IMR-90 (cell line): ENCODE measurements around the gene ZSWIM5. TPM values are rescaled to one million over a fixed set of nuclear protein-coding genes. Genes with fewer than 3 reads are reported as not detected.

Source experiments
- ATAC-seq: fragments of 200-7000 bp; cut with Tn5 transposase; 2 replicates; pipeline ENCODE4 v1.9.1; 2020; ENCODE audit warnings: low read depth, mild to moderate bottlenecking, moderate library complexity
- BruUV-seq: library from RNA; stranded (reverse); fragments of 400-500 nt; replicated peaks from 2 replicates; lab custom pipeline; 2021; lab: Mats Ljungman, UMichigan
- CTCF ChIA-PET: fragments of 300-600 bp; formaldehyde crosslinking; extraction: SDS; loops from one replicate; lab custom pipeline; 2021; ENCODE audit warnings: antibody characterized with exemption; lab: Yijun Ruan, JAX
- POLR2A ChIA-PET: fragments of 300-600 bp; sonication (Branson Sonifier 250); formaldehyde crosslinking; loops from one replicate; lab custom pipeline; 2022; ENCODE audit warnings: antibody characterized with exemption; ENCODE audit not compliant: unreplicated experiment; lab: Charles Lee
- DNase-seq: peaks from one replicate; pipeline ENCODE4 v3.0.0; 2013
- H2AFZ ChIP-seq: replicated peaks from 2 replicates; pipeline ENCODE3; 2013; ENCODE audit warnings: low read length, mild to moderate bottlenecking; ENCODE audit not compliant: poor library complexity
- H2AK5ac ChIP-seq: 2 replicates; pipeline ENCODE4 v1.6.1; 2013; ENCODE audit warnings: low read depth, low read length, inconsistent platforms
- H2AK9ac ChIP-seq: replicated peaks from 2 replicates; pipeline ENCODE3; 2013; ENCODE audit warnings: mild to moderate bottlenecking, low read depth, low read length, moderate library complexity; ENCODE audit not compliant: poor library complexity
- H2BK120ac ChIP-seq: 2 replicates; pipeline ENCODE4 v1.6.1; 2013; ENCODE audit warnings: low read depth, low read length, inconsistent platforms
- H2BK15ac ChIP-seq: 3 replicates; pipeline ENCODE4 v1.6.1; 2013; ENCODE audit warnings: low read depth, low read length, inconsistent platforms
- H2BK20ac ChIP-seq: 2 replicates; pipeline ENCODE4 v1.6.1; 2013; ENCODE audit warnings: low read depth, mild to moderate bottlenecking, inconsistent platforms, low read length, moderate library complexity
- H2BK5ac ChIP-seq: 2 replicates; pipeline ENCODE4 v1.6.1; 2013; ENCODE audit warnings: mild to moderate bottlenecking, low read depth, low read length, inconsistent platforms; ENCODE audit not compliant: poor library complexity, severe bottlenecking
- H3K14ac ChIP-seq: replicated peaks from 2 replicates; pipeline ENCODE4 v1.6.1; 2013; ENCODE audit warnings: low read depth, low read length, inconsistent platforms
- H3K18ac ChIP-seq: 2 replicates; pipeline ENCODE4 v1.6.1; 2013; ENCODE audit warnings: low read depth, low read length, control low read depth
- H3K23ac ChIP-seq: 2 replicates; pipeline ENCODE4 v1.6.1; 2013; ENCODE audit warnings: low read depth, low read length, inconsistent platforms
- H3K27ac ChIP-seq: 2 replicates; pipeline ENCODE4 v1.5.1; 2013; ENCODE audit warnings: mild to moderate bottlenecking, control low read depth, low read length; ENCODE audit not compliant: insufficient read depth
- H3K27me3 ChIP-seq: 2 replicates; pipeline ENCODE4 v1.6.1; 2013; ENCODE audit warnings: low read length; ENCODE audit not compliant: control insufficient read depth, insufficient read depth
- H3K36me3 ChIP-seq: 2 replicates; pipeline ENCODE4 v1.6.1; 2013; ENCODE audit warnings: low read length, mixed read lengths; ENCODE audit not compliant: control insufficient read depth, insufficient read depth
- H3K4ac ChIP-seq: 2 replicates; pipeline ENCODE4 v1.6.1; 2013; ENCODE audit warnings: low read depth, low read length, inconsistent platforms
- H3K4me1 ChIP-seq: 2 replicates; pipeline ENCODE4 v1.6.1; 2013; ENCODE audit warnings: low read length, mixed read lengths; ENCODE audit not compliant: control insufficient read depth, insufficient read depth
- H3K4me2 ChIP-seq: 2 replicates; pipeline ENCODE4 v1.6.1; 2013; ENCODE audit warnings: low read depth, mild to moderate bottlenecking, control low read depth, low read length, moderate library complexity
- H3K4me3 ChIP-seq: 2 replicates; pipeline ENCODE4 v1.5.1; 2013; ENCODE audit warnings: low read depth, mild to moderate bottlenecking, control low read depth, low read length, moderate library complexity; ENCODE audit not compliant: insufficient read depth
- H3K56ac ChIP-seq: 2 replicates; pipeline ENCODE4 v1.6.1; 2013; ENCODE audit warnings: low read length, inconsistent platforms; ENCODE audit not compliant: insufficient read depth; ENCODE audit errors: extremely low read depth
- H3K79me1 ChIP-seq, 2 experiments: 2 replicates each; pipeline ENCODE4 v1.6.1; 2013; ENCODE audit warnings: low read length in 2 of 2, inconsistent platforms in 1 of 2, low read depth in 1 of 2
- H3K9ac ChIP-seq: 2 replicates; pipeline ENCODE4 v1.6.1; 2013; ENCODE audit warnings: low read depth, low read length, control low read depth
- H3K9me1 ChIP-seq: 2 replicates; pipeline ENCODE4 v1.6.1; 2013; ENCODE audit warnings: low read length, inconsistent platforms; ENCODE audit not compliant: insufficient read depth
- H3K9me3 ChIP-seq: 2 replicates; pipeline ENCODE4 v1.6.1; 2013; ENCODE audit warnings: low read length; ENCODE audit not compliant: control insufficient read depth, insufficient read depth
- H4K20me1 ChIP-seq: 2 replicates; pipeline ENCODE4 v1.6.1; 2013; ENCODE audit warnings: low read length, inconsistent platforms; ENCODE audit not compliant: insufficient read depth
- H4K5ac ChIP-seq: 2 replicates; pipeline ENCODE4 v1.6.1; 2013; ENCODE audit warnings: mild to moderate bottlenecking, low read depth, low read length, control low read depth
- H4K8ac ChIP-seq, 2 experiments: 2 replicates each; pipeline ENCODE4 v1.6.1; 2013; ENCODE audit warnings: low read depth in 2 of 2, low read length in 2 of 2, control low read depth in 1 of 2, inconsistent platforms in 1 of 2
- H4K91ac ChIP-seq: 2 replicates; pipeline ENCODE4 v1.6.1; 2013; ENCODE audit warnings: low read depth, low read length, inconsistent platforms; ENCODE audit not compliant: insufficient read depth
- POLR2A ChIP-seq: IDR thresholded peaks from 2 replicates; pipeline ENCODE4 v1.6.1; 2012; ENCODE audit warnings: mild to moderate bottlenecking, low read depth, low read length
- WGBS, 2 experiments: methylation state at CpG; one replicate each; pipeline versions ENCODE4 v1.1.5 to v1.1.7; 2013; ENCODE audit warnings: missing lambda C conversion rate in 2 of 2; ENCODE audit not compliant: insufficient read length in 1 of 2; ENCODE audit errors: extremely low coverage in 2 of 2; 5-methylcytosine and 5-hydroxymethylcytosine counted together
- dilution Hi-C: fragments of 300-500 bp; cut with HindIII; formaldehyde crosslinking; loops from one replicate; pipeline ENCODE4 v1.14.3; 2018; ENCODE audit warnings: low sequenced_read_pairs; ENCODE audit not compliant: unreplicated experiment
- in situ Hi-C: fragments of 300-500 bp; cut with MboI; formaldehyde crosslinking; loops from 3 replicates; pipeline ENCODE4 v1.14.3; 2019; ENCODE audit warnings: low sequenced_read_pairs, inconsistent platforms, mixed read lengths
- intact Hi-C: fragments of 100-400 bp; cut with micrococcal nuclease; formaldehyde crosslinking; loops from 2 replicates; pipeline ENCODE4 v1.10.0; 2022
- polyA plus RNA-seq, 3 experiments: library from polyadenylated mRNA; depleted of rRNA; stranded (reverse); fragments of >200 nt; gene quantifications; 2 replicates each; pipeline ENCODE4 v1.2.3, GENCODE V29; 2012; ENCODE audit warnings: low replicate concordance in 1 of 3
- total RNA-seq: library from RNA; depleted of rRNA; stranded (reverse); fragments of >200 nt; gene quantifications from 2 replicates; pipeline ENCODE4 v1.2.3, GENCODE V29; 2012

The ZSWIM5 gene
- total and polyA plus RNA-seq, 2 of the 4 experiments (the other 2 are of a cell fraction): under 0.01 to 0.03 TPM

DNA sequence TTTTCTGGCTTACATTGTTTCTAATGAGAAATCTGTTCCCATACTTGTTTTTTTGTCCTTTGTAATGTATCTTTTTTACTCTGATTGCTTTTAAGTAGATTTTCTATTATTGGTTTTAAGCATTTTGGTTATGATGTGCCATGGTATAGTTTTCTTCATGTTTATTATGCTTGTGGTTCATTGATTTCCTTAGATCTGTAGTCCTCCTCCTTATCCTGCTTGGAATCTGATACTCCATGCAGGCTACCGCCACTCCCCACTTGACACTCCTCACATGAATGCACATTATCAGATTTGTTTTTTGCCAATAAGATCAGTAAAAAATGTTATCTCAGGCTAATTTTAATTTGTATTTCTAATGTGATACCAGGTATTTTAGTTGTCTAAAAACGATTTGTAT is 173.6 kb downstream of the ZSWIM5 start:
- dilution Hi-C loops: no loop called here
- no CpG with 5 or more reads among the region's 2 CpGs for WGBS, 2 experiments
- POLR2A ChIA-PET: no interaction called here

More for the DNA sequence above, 173.6 kb downstream of the ZSWIM5 start:
- no peak for TF ChIP-seq POLR2A
- no TSS peak for BruUV-seq
- H2BK5ac ChIP-seq: no peak overlapping the region
- H2BK15ac ChIP-seq: no peak overlapping the region
- CTCF ChIA-PET: interaction anchor here (0.6 kb wide), 1 partner anchor 20 kb away, joined by 3 read pairs; no protein-coding TSS in a partner anchor
- no peak overlapping the region for H4K91ac ChIP-seq
- H4K5ac ChIP-seq: no peak overlapping the region
- H3K14ac ChIP-seq: no peak overlapping the region
- H4K8ac ChIP-seq: no peak overlapping the region
- in situ Hi-C loops: no loop called here
- no peak overlapping the region for H2AK5ac ChIP-seq
- H3K79me1 ChIP-seq: no peaks in the 10 kb centered on the region
- H3K9me3 ChIP-seq: no peaks in the 10 kb centered on the region
- no peak overlapping the region for H3K4ac ChIP-seq
- H3K9me1 ChIP-seq: no peaks in the 10 kb centered on the region; the same call in 1 of the 2 replicates
- no peak overlapping the region for H2AFZ ChIP-seq
- no peaks in the 10 kb centered on the region for H4K20me1 ChIP-seq
- H3K9ac ChIP-seq: no peak overlapping the region
- H2AK9ac ChIP-seq: no peak overlapping the region
- H3K4me3 ChIP-seq: no peak overlapping the region
- ATAC-seq: no peak
- no peak overlapping the region for H3K4me2 ChIP-seq
- no peak overlapping the region for H3K23ac ChIP-seq
- H3K27ac ChIP-seq: no peak overlapping the region
- no peak overlapping the region for H2BK120ac ChIP-seq
- intact Hi-C loops: no loop called here
- H3K36me3 ChIP-seq: no peaks in the 10 kb centered on the region
- no peak overlapping the region for H2BK20ac ChIP-seq
- DNase-seq: no peak
- peaks cover 4% of the 10 kb centered on the region; the same call in 1 of the 2 replicates for H3K27me3 ChIP-seq
- H3K56ac ChIP-seq: no peak overlapping the region
- no peaks in the 10 kb centered on the region for H3K4me1 ChIP-seq
- H3K18ac ChIP-seq: no peak overlapping the region
